Spleen (tissue), 11 donors: ENCODE measurements around the gene NUDT15. TPM values are rescaled to one million over a fixed set of nuclear protein-coding genes. Genes with fewer than 3 reads are reported as not detected.
"Not testable (repeated sequence)": the region's sequence is repeated elsewhere in the genome, so short reads cannot be mapped to it uniquely, and the experiment has no call there.

ENCODE experiments used
- DNase-seq: peaks from one replicate; pipeline ENCODE4 v3.0.0-alpha.2; 2020
- H3K27ac ChIP-seq, 8 donors: fragments of 200-600 bp; sonication (generic) in 7 of 8; 1 replicate in 4 of 8; 2 replicates in 4 of 8; pipeline versions ENCODE4 v1.5.0 to v1.8.0; 2016 to 2021; ENCODE audit warnings: inconsistent platforms in 4 of 8, mild to moderate bottlenecking in 4 of 8, moderate library complexity in 1 of 8
- H3K27me3 ChIP-seq, 7 donors: fragments of 200-600 bp; sonication (generic) in 6 of 7; replicated peaks in 1 of 7; 1 replicate in 4 of 7; 2 replicates in 3 of 7; pipeline versions ENCODE4 v1.5.0 to v1.8.0; 2016 to 2021; ENCODE audit warnings: inconsistent platforms in 3 of 7, mild to moderate bottlenecking in 1 of 7
- H3K36me3 ChIP-seq, 6 donors: fragments of 200-600 bp; sonication (generic) in 5 of 6; 1 replicate in 4 of 6; 2 replicates in 2 of 6; pipeline versions ENCODE4 v1.5.0 to v1.8.0; 2016 to 2021; ENCODE audit warnings: inconsistent platforms in 2 of 6
- H3K4me1 ChIP-seq, 6 donors: fragments of 200-600 bp; sonication (generic) in 5 of 6; 1 replicate in 3 of 6; 2 replicates in 3 of 6; pipeline versions ENCODE4 v1.5.0 to v1.8.0; 2016 to 2021; ENCODE audit warnings: inconsistent platforms in 3 of 6
- H3K4me3 ChIP-seq, 8 donors: fragments of 200-600 bp; sonication (generic) in 7 of 8; 1 replicate in 4 of 8; 2 replicates in 4 of 8; pipeline versions ENCODE4 v1.5.0 to v1.8.0; 2016 to 2021; ENCODE audit warnings: inconsistent platforms in 4 of 8, mild to moderate bottlenecking in 4 of 8, moderate library complexity in 2 of 8
- H3K9me3 ChIP-seq, 8 donors: fragments of 200-600 bp; sonication (generic) in 7 of 8; 1 replicate in 4 of 8; 2 replicates in 4 of 8; pipeline versions ENCODE4 v1.5.0 to v1.8.0; 2016 to 2021; ENCODE audit warnings: inconsistent platforms in 4 of 8
- POLR2A ChIP-seq, 3 donors: fragments of 450-650 bp; IDR thresholded peaks; one replicate each; pipeline ENCODE4 v1.5.1; 2017; ENCODE audit warnings: antibody characterized with exemption in 3 of 3, mild to moderate bottlenecking in 1 of 3
- POLR2AphosphoS5 ChIP-seq, 3 donors: sonication (generic); formaldehyde crosslinking; IDR thresholded peaks; one replicate each; pipeline ENCODE4 v1.5.1; 2017; ENCODE audit warnings: antibody characterized with exemption in 3 of 3
- WGBS, 5 donors: extraction: QIAGEN DNeasy Blood & Tissue Kit in 3 of 5; methylation state at CpG; one replicate each; pipeline versions ENCODE4 v1.1.5 to v1.1.7; 2013 to 2018; 5-methylcytosine and 5-hydroxymethylcytosine counted together
- intact Hi-C: fragments of 100-400 bp; cut with DNase I; formaldehyde crosslinking; loops from one replicate; pipeline ENCODE4 v1.15.0; 2023; ENCODE audit warnings: low total_unique reads
- polyA plus RNA-seq, 3 donors: library from polyadenylated mRNA; stranded (reverse); fragments of 200-250 nt; gene quantifications; one replicate each; pipeline ENCODE4 v1.2.1, GENCODE V29; 2013
- total RNA-seq, 7 donors: library from RNA; depleted of rRNA in 3 of 7; stranded (reverse); fragments of >200 nt in 3 of 7; fragmentation: NEBNext Ultra II Directional in 4 of 7; extraction: Animal tissue kit (Norgen Biotek cat#: 25700) in 4 of 7; gene quantifications; one replicate each; pipeline versions ENCODE4 v1.1.0 to v1.2.1, GENCODE V29; 2016 to 2021
- TF ChIP-seq, protein P1 (sequence below), 11 experiments: fragments of 200-600 bp in 7 of 11; fragments of 450-650 bp in 4 of 11; sonication (generic) in 4 of 11; IDR thresholded peaks in 8 of 11; conservative IDR thresholded peaks in 3 of 11; 1 replicate in 7 of 11; 2 replicates in 4 of 11; pipeline versions ENCODE4 v1.4.0 to v1.8.0; 2016 to 2021; ENCODE audit warnings: antibody characterized with exemption in 11 of 11, inconsistent platforms in 4 of 11, mild to moderate bottlenecking in 1 of 11
- donor health status: healthy with polysubstance abuse.
- donor health status: DM: no; HTN: no; CAD: no; lungs with moderate emphysema.
- donor health status: DM: no; HTN: no; CAD: no.
- donor health status: Bipolar disorder and iron deficiency.
- donor health status: healthy.
- donor health status: DM: no; HTN: no; CAD: no.
- donor health status: DM: yes; HTN: yes; CAD: no.

NUDT15 gene
- total and polyA plus RNA-seq, 10 donors, result 4.5 to 9.4 (median 5.8) TPM

DNA sequence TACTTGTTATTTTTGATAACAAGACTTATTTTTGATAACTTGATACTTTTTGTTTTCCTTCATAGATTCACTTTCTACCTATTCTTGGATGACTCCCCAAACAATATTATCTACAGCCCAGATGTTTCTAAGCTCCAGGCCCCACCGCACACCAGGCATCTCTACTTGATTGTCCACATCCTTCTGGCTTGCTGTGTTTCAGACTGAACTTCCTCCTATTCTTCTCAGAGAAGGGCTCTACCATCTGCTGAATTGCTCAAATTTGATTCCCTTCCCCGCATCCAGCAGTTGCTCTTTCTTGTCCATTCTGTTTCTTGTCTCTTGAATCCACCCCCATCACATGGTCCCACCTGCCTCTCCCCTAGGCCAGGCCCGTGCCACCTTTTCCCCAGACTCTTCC lies 13.0 kb downstream of the NUDT15 start:
- no peak for TF ChIP-seq POLR2A (IDR thresholded peaks at IDR 0.05)
- no peak for TF ChIP-seq POLR2AphosphoS5 (IDR thresholded peaks at IDR 0.05)
- TF ChIP-seq, protein P1, sequence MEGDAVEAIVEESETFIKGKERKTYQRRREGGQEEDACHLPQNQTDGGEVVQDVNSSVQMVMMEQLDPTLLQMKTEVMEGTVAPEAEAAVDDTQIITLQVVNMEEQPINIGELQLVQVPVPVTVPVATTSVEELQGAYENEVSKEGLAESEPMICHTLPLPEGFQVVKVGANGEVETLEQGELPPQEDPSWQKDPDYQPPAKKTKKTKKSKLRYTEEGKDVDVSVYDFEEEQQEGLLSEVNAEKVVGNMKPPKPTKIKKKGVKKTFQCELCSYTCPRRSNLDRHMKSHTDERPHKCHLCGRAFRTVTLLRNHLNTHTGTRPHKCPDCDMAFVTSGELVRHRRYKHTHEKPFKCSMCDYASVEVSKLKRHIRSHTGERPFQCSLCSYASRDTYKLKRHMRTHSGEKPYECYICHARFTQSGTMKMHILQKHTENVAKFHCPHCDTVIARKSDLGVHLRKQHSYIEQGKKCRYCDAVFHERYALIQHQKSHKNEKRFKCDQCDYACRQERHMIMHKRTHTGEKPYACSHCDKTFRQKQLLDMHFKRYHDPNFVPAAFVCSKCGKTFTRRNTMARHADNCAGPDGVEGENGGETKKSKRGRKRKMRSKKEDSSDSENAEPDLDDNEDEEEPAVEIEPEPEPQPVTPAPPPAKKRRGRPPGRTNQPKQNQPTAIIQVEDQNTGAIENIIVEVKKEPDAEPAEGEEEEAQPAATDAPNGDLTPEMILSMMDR (IDR thresholded peaks at IDR 0.05 in 8 of 11, conservative IDR thresholded peaks at IDR 0.05 in 3 of 11), result no peak
- no peak for DNase-seq
- intact Hi-C loops, result no loop called here
- Histone ChIP-seq H3K27me3 (no peaks in the 10 kb centered on the region), H3K9me3 (no peaks in the 10 kb centered on the region), H3K4me3 (no peak overlapping the region), H3K27ac (no peak overlapping the region), H3K36me3 (peaks cover 0 to 94% (median 39%) of the 10 kb centered on the region in 6 donors), H3K4me1 (no peaks in the 10 kb centered on the region)
- WGBS, 5 donors, result 81 to 86% (median 83%) methylated on average over 3 of the region's 3 CpGs

DNA sequence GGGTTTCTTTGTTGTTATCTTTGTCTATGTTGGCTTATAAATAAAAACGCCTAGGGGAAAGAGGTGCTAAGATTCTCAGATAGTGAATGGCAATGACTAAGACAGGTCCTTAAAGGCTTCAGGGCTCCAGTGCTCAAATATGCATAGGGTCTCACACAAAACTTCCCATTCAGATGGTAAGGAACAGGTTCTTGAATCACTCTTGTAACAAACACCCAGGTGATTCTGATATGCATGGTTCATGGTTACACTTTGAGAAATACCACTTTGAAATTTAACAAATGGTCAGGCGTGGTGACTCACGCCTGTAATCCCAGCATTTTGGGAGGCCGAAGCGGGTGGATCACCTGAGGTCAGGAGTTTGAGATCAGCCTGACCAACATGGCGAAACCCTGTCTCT lies 17.1 kb downstream of the NUDT15 start:
- peaks cover 0 to 62% (median 29%) of the 10 kb centered on the region in 6 donors for H3K36me3 ChIP-seq

DNA sequence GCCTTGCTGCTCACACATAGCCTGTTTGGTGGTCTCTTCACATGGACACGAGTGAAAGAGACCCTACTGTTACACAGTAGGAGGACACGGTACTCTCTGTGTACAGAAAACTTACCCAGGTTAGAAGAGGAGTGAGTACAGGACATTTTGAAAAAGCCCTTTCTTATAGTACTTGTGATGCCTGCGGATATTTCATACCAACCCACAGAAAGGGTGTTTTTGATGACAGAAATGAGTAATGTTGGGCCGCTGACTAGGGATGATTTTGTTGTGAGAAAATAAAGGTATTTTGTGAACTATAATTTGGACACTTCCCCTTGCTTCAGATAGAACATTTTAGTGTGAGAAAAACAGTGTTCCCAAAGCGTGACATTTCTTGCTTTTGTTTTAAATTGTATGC lies 18.2 kb downstream of the NUDT15 start:
- DNase-seq, result no peak
- Histone ChIP-seq H3K27ac (no peak overlapping the region), H3K4me3 (no peak overlapping the region), H3K27me3 (no peaks in the 10 kb centered on the region), H3K36me3 (peaks cover 0 to 51% (median 23%) of the 10 kb centered on the region in 6 donors), H3K9me3 (no peaks in the 10 kb centered on the region), H3K4me1 (no peaks in the 10 kb centered on the region)
- TF ChIP-seq, protein P1 (IDR thresholded peaks at IDR 0.05 in 8 of 11, conservative IDR thresholded peaks at IDR 0.05 in 3 of 11), result no peak
- TF ChIP-seq POLR2AphosphoS5 (IDR thresholded peaks at IDR 0.05) (no peak), POLR2A (IDR thresholded peaks at IDR 0.05) (no peak)
- intact Hi-C loops, result no loop called here
- 88 to 94% (median 89%) methylated on average over 5 of the region's 5 CpGs for WGBS, 5 donors

More for the DNA sequence above, 17.1 kb downstream of the NUDT15 start:
- no peak for DNase-seq
- TF ChIP-seq, protein P1 (IDR thresholded peaks at IDR 0.05 in 8 of 11, conservative IDR thresholded peaks at IDR 0.05 in 3 of 11), result no peak
- TF ChIP-seq POLR2A (IDR thresholded peaks at IDR 0.05), result no peak
- TF ChIP-seq POLR2AphosphoS5 (IDR thresholded peaks at IDR 0.05), result no peak
- no peak overlapping the region for H3K4me3 ChIP-seq
- no peaks in the 10 kb centered on the region for H3K9me3 ChIP-seq
- H3K27ac ChIP-seq, result no peak overlapping the region
- H3K4me1 ChIP-seq, result no peaks in the 10 kb centered on the region
- intact Hi-C loops, result no loop called here
- WGBS, 5 donors, result 91 to 98% (median 95%) methylated on average over 6 of the region's 6 CpGs
- H3K27me3 ChIP-seq, result no peaks in the 10 kb centered on the region

DNA sequence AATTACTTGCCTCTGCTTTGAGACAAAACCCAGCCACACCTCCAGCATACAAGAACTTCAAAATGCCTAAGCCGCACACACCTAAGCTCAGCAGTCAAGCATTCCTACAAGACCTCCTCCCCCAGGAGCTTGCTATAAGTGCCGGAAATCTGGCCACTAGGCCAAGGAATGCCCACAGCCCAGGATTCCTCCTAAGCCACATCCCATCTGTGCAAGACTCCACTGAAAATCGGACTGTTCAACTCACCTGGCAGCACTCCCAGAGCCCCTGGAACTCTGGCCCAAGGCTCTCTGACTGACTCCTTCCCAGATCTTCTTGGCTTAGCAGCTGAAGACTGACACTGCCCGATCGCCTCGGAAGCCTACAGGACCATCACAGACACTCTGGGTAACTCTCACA lies 21.0 kb downstream of the NUDT15 start:
- 88 to 98% (median 98%) methylated on average over 4 to 6 of the region's 6 CpGs for WGBS, 5 donors
- H3K9me3 ChIP-seq, H3K27ac ChIP-seq, H3K4me3 ChIP-seq, intact Hi-C loops, DNase-seq, H3K27me3 ChIP-seq, H3K4me1 ChIP-seq: not testable (repeated sequence)
- H3K36me3 ChIP-seq, result peaks cover 0 to 37% (median 2%) of the 10 kb centered on the region in 6 donors

DNA sequence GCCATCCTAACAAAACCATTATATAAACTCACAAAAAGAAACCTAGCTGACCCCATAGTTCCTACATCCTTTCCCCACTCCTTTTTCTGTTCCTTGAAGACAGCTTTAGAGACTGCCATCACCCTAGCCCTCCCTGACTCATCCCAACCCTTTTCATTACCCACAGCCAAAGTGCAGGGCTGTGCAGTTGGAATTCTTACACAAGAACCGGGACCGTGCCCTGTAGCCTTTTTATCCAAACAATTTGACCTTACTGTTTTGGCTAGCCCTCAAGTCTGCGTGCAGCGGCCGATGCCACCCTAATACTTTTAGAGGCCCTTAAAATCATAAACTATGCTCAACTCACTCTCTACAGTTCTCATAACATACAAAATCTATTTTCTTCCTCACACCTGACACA lies 22.4 kb downstream of the NUDT15 start:
- intact Hi-C loops, H3K4me3 ChIP-seq, H3K27ac ChIP-seq, H3K9me3 ChIP-seq, DNase-seq, H3K4me1 ChIP-seq, H3K27me3 ChIP-seq: not testable (repeated sequence)
- H3K36me3 ChIP-seq, result peaks cover 0 to 25% (median under 1%) of the 10 kb centered on the region in 6 donors
- WGBS, 5 donors, result 58 to 79% (median 71%) methylated on average over 5 of the region's 5 CpGs
